SKM-1 treated with dmso at 0.1 percent for 144 hours (cell line): ENCODE data around the gene COL5A2.

Source experiments
- DNase-seq: peaks from one replicate; lab custom pipeline; 2025; ENCODE audit not compliant: unreplicated experiment; lab: John Stamatoyannopoulos, UW

COL5A2 gene

DNA sequence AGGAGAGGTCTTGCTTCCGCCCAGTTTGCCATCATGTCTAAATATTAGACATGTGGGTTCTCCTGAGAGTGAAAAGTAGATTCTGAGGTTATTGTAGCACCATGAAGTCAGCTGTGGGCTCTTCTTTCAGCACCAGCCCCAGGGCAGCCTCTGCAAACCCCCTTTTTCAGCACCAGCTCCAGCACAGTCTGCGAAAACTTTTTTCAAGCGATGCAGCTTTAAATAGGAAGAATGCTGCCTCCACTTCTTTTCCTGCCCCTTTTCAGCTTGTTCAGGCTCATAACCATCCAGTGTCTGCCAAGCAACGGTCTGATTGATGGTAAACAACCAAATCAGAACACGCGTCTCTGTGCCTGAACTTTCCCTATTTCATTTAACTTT, at the start of gene COL5A2:
TSS of gene COL5A2 (minus strand) at position 192 of the 381 bp plus-strand sequence. CDS start at position 35, 157 bp downstream.
- no peak for DNase-seq

DNA sequence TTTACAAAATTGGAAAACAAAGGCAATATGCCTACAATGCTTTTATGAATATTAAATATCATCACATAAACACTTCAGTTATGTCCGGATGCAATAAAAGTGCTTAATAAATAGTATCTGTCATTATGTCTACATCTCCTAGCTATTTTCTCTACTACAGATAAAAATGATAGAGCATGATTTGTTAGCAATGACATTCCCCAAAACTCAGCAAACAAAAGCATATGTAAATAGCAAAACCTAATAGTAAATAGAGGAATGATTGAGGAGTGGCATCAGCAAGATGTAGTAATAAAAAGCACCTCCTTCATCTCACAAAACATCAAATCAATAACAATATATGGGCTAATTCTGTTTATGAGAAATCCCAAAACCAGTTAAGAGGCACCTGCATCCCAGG, 46.5 kb upstream of the COL5A2 start:
- no peak for DNase-seq

DNA sequence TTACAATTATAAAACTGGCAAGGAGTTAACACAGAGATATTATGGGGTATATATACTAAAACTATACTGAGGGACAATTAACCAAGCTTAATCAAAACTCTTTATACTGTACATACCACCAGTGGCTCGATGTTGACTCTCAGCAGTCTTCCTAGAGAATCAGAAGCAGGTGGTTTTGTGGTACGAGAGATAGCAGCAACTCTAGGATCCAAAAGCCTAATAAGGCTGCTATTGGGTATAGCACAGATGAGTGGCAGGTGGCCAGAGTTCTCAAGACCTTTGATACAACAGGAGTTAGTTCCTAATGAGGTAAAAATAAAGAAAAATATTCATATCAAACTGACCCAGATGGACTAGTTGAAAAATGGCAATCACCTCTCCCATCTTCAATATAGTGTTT, 45.5 kb upstream of the COL5A2 start:
- DNase-seq = no peak

- DNase-seq = no peak
These were observed 43.0 kb upstream of the COL5A2 start for GRCh38 chr2:189222468-189223105.

DNA sequence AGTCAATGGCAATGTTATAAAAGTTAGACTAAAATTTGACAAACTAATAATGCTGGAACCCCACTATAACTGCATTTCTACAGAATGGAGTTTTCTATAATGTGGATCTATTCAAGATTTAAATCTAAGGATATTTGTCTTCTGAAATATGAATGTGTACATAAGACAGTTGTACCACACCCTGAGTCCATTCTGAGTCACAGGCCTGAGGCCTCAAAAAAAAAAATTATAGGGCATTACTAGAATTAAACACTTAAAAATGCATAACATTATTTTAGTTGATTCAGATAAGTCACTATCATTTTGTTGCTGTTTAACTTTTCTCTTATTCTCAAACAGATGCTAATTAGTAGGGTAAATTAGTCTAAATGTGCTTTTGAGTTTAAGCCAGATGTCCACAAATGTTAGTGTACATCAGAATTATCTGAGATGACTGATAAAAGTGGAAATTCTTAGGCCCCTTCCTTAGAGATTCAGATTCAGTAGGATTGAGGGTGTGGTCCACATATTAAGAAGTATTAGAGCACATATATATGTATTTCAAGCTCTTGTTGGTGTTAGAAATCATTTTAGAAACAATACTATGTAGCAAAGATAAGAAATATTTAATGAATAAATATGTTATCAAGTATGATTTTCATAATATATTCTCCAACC, 42.4 kb upstream of the COL5A2 start:
- no peak for DNase-seq

DNA sequence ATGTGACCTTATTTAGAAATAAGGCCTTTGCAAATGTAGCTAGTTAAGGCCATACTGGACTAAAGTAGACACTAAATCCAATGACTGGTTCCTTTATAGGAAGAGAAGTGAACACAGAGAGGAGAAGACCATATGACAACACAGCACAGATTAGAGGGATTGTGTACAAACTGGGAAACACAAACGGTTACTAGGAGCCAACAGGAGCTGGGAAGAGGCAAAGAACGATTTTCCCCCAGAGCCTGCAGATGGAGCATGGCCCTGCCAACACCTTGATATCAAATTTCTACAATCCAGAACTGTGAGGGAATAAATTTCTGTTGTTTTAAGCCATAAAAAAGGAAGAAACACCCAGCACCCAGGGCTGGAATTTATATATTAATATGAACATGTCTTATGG, 38.7 kb upstream of the COL5A2 start:
- no peak for DNase-seq

DNA sequence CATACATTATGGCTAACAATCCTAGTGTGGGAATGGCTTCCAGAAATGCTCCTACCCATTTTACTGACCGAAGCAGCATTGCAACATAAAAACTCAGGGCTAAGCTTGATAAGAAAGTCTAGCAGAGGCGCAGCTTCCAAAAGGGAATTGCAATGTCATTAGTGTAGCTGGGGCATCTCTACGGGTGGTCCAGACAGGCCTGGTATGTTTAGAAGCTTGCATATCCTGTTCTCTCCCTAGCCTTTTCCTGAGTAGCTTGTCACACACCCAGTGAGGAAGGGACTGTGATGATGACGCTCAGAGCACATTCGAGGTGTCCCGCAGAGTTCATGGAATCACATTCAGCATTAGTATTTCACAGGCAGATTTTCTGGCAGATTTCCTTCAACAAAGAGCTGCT, 38.0 kb upstream of the COL5A2 start:
- DNase-seq = no peak

DNA sequence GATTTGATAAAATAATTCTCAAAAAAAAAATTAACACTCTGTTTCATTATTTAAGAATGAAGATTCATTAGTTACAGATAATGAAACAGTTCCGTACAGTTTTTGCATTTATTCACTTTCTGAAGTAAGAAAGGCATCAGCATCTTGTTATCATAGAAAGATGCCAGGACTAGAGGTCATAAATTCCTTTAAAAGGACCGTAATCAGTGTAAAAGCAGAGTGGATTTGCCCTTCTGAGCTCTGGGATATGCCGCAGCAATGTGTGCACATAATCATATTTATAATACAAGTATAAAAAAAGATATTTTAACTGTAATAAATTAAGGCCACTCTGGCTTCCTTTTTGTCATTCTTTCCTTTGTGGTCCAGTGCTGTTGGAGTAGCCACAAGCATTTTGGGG, 37.5 kb upstream of the COL5A2 start:
- no peak for DNase-seq

DNA sequence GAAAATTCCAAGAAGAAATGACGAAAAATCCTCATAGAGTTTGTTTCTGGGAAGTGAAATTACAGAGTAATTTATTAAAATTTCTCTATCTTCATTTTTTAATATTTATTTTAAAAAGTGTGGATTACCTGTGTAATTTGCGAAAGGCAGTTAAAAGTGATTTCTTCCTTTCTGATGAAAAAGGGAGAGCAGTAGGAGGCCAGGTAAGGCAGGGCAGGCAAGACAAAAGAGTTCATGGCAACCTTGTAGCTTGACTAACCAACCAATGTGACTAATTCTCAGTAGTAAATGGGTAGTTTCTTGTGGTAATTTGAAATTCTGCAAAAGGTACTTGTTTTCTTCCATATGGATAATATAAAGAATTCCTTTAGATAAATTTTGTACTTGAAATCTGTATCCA, 34.9 kb upstream of the COL5A2 start:
- DNase-seq = no peak

GRCh38 chr2:189213250-189213649, 33.7 kb upstream of the COL5A2 start:
- no peak for DNase-seq

DNA sequence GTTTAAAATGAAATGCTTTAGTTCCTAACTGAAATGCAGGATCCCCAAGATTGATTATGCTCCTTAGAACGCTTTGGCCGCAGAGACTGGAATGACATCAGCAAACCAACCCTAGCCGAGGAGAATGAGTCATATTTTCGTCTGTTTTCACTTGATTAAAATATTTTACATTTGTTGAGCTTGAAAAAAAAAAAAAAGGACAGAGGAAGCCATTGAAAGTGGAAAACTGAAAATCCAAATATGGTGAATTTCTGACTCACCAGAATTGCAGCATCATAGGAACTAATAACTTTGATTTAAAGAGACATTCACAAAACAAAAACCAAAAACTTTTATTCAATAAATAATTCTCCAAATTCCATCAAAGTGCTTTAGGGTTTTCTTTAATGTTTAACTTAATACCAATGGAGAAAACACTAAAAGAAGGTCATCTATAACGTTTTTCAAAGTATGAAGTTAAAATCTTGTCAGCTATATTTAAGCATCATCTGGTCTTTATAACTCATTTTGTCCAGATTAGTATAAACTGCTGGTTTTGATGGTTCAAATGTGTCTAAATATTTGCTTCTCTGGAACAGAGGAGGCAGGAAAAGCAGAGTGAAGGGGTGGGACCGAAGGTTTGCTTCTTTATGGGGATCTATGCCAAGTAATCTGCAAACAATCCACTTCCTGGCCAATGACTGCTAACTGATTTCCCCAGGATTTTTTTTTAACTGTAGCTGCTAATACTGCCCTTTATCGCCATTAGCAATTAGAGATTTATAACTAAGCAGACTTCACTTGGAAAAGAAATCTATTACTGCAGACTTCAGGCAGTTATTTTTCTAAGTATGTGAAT, 30.9 kb upstream of the COL5A2 start:
- no peak for DNase-seq

GRCh38 chr2:189208254-189208653, 28.7 kb upstream of the COL5A2 start:
- no peak for DNase-seq

- no peak for DNase-seq
These were observed 24.9 kb upstream of the COL5A2 start for GRCh38 chr2:189204322-189204941.

- DNase-seq = no peak
These were observed 23.7 kb upstream of the COL5A2 start for GRCh38 chr2:189203177-189203799.

DNA sequence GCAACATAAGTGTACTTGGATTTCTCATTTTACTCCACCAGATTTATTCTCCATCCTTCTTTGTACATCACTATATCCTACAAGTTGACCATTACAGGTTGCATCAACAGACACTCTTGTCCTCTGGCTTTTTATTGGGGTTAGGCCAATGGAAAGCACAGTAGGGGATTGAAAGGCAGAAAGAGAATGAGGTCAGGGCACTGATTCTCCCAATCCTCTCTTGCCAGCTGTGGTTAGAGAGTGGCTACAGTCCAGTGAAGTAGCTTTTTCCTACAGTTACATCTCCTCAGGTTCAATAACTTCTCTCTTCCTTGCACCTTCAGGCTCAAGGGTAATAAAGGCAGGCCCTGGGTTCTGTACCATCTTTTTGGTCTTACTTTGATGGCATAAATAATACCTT, 20.2 kb upstream of the COL5A2 start:
- DNase-seq = no peak

DNA sequence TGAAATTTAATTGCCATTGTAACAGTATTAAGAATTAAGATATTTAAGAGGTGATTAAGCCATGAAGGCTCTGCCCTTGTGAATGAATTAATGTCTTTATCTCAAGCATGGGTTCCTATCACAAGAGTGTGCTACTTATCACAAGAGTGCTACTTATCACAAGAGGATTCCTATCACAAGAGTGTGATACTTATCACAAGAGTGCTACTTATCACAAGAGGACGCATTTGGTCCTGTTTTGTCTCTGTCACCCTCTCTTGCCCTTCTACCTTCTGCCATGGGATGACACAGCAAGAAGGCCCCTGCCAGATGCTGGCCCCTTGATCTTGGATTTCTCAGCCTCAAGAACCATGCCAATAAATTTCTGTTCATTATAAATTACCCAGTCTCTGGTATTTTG, 13.2 kb upstream of the COL5A2 start:
- DNase-seq = no peak

DNA sequence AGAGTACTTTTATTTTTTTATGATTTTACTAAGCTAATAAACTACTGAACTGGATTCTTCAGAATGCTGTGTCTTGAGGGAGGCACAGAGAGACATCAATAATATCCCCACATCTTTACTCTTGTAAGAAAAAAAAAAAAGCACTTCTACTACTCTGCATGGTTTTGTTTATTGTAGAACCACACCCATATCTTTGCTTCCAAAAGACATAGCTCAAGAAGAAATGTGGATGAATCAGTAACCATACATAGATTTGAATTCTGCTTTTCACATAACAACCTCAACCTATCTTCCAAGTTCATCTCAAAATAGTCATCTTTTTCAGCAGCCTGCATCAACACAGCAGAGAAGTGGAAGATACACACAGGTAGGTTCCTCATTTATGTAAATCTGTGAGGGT, 12.2 kb upstream of the COL5A2 start:
- DNase-seq = no peak

DNA sequence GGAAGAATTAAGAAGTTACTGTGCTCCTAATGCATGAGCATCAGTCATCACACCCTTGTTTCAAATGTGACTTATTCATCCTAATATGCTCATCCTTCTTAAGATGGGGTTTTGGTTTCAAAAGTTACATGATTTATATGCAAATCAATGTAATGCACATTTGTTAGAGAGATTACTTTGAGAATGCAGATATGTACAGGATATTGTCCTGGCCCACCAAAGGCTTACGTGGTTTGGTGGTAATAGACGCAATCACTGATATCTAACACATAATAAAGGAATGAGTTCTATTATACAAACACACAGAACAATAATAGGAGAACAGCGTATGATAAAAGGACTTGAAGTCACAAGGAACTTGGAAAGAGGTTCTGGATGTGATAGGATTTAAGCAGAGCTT, 11.1 kb upstream of the COL5A2 start:
- no peak for DNase-seq

DNA sequence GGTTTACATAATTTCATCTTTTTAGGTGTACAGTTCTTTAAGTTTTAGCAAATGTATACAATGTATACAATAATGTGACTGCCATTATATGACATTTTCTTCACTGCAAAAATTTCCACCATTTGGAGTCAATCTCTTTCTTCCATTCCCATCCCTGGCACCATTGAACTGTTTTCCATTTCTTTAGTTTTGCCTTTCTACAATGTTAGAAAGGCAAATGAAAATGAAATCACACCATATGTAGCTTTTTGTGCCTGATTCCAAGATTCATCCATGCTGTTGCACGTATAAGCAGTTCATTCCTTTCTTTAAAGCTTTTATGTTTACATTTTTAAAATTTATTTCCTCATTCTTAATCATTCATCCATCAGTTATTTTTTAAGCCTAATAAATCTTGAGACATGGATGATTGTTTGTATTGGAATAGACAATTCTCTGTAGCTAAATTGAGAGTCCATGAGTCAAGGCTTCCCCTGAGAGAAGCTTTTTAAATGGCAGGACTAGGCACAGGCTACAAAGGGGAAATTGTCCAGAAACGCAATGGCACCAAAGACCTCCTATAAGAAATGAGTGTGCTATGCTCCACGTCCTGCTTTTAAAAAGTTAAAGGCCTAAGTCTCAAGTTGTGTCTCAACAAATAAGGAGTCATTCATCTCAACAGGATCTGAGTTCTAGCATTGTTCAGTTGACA, 8.7 kb upstream of the COL5A2 start:
- DNase-seq = no peak

DNA sequence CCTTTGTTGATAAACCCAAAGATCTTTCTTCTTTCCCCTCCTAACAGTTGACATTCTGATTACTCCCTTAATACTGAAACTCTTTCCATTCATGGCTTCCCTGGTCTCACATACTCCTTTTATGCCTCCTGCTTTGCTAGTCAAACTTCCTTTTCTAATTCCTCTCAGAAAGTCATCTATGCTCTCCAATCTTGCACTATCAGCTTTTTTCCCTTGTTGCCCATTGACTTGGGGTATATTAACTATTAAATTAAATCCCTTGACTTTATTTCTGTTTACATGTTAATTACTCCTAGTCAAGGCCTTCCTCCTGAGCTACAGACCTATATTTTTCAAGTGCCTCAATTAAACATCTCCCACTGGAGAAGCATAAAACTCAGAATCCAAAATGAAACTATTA, 3.6 kb upstream of the COL5A2 start:
- DNase-seq = no peak

- no peak for DNase-seq
These were observed 2.1 kb upstream of the COL5A2 start for GRCh38 chr2:189181706-189182105.
